H1 (cell line): ENCODE results near the gene GRAMD2A. TPM values are rescaled to one million over a fixed set of nuclear protein-coding genes. Genes with fewer than 3 reads are reported as not detected.

Experiments used
- CTCF ChIA-PET: fragments of 300-600 bp; sonication (Branson Sonifier 250); formaldehyde crosslinking; loops from one replicate; lab custom pipeline; 2021; ENCODE audit not compliant: partially characterized antibody; lab: Charles Lee
- POLR2A ChIA-PET: fragments of 300-600 bp; sonication (Branson Sonifier 250); formaldehyde crosslinking; loops from one replicate; lab custom pipeline; 2021; ENCODE audit warnings: inconsistent platforms; ENCODE audit not compliant: partially characterized antibody; lab: Charles Lee
- DNase-seq, 2 experiments: peaks; one replicate each; pipeline versions ENCODE4 v3.0.0 to v3.0.0-alpha.2; 2010 to 2022; ENCODE audit warnings: low spot score in 2 of 2, low read depth in 1 of 2, mixed read lengths in 1 of 2
- FAIRE-seq: peaks from 2 replicates; lab custom pipeline; 2011; peaks lifted over from hg19 to GRCh38; lab: Jason Lieb, UNC
- H2AFZ ChIP-seq: 2 replicates; pipeline ENCODE4 v1.8.1; 2012; ENCODE audit warnings: low read length, inconsistent platforms
- H2AK5ac ChIP-seq: 2 replicates; pipeline ENCODE4 v1.6.1; 2013; ENCODE audit warnings: low read depth, low read length
- H2BK120ac ChIP-seq: replicated peaks from 2 replicates; pipeline ENCODE3; 2013; ENCODE audit warnings: low read depth, low read length, inconsistent platforms
- H2BK12ac ChIP-seq: 2 replicates; pipeline ENCODE4 v1.6.1; 2013; ENCODE audit warnings: low read depth, low read length
- H2BK15ac ChIP-seq: 2 replicates; pipeline ENCODE4 v1.6.1; 2013; ENCODE audit warnings: low read length
- H2BK20ac ChIP-seq: 2 replicates; pipeline ENCODE4 v1.6.1; 2013; ENCODE audit warnings: low read length
- H2BK5ac ChIP-seq: 2 replicates; pipeline ENCODE4 v1.6.1; 2013; ENCODE audit warnings: low read depth, low read length
- H3K14ac ChIP-seq: 2 replicates; pipeline ENCODE4 v1.6.1; 2013; ENCODE audit warnings: inconsistent platforms; ENCODE audit not compliant: insufficient read length
- H3K18ac ChIP-seq: 2 replicates; pipeline ENCODE4 v1.6.1; 2013; ENCODE audit warnings: low read length; ENCODE audit errors: extremely low read depth
- H3K23ac ChIP-seq: 2 replicates; pipeline ENCODE4 v1.6.1; 2013; ENCODE audit warnings: inconsistent platforms; ENCODE audit not compliant: insufficient read length
- H3K23me2 ChIP-seq: 2 replicates; pipeline ENCODE4 v1.6.1; 2013; ENCODE audit warnings: low read depth, low read length
- H3K27ac ChIP-seq: 2 replicates; pipeline ENCODE4 v1.6.1; 2011; ENCODE audit warnings: low read depth, low read length, inconsistent platforms
- H3K27me3 ChIP-seq, 4 experiments: replicated peaks in 1 of 4; 1 replicate in 1 of 4; 2 replicates in 3 of 4; pipeline versions ENCODE4 v1.6.1 to v1.8.1; 2011 to 2013; ENCODE audit warnings: low read length in 3 of 4, mild to moderate bottlenecking in 3 of 4, inconsistent platforms in 2 of 4, mixed read lengths in 2 of 4, moderate library complexity in 1 of 4; ENCODE audit not compliant: control insufficient read depth in 3 of 4, insufficient read depth in 3 of 4; ENCODE audit errors: extremely low read depth in 1 of 4
- H3K36me3 ChIP-seq, 4 experiments: 2 replicates each; pipeline versions ENCODE4 v1.6.1 to v1.8.1; 2011 to 2013; ENCODE audit warnings: mild to moderate bottlenecking in 4 of 4, low read length in 3 of 4, moderate library complexity in 2 of 4, control low read depth in 1 of 4, inconsistent platforms in 1 of 4; ENCODE audit not compliant: insufficient read depth in 4 of 4, control insufficient read depth in 2 of 4
- H3K4ac ChIP-seq: replicated peaks from 2 replicates; pipeline ENCODE3; 2013; ENCODE audit warnings: low read length, low read depth, mixed read lengths, inconsistent platforms; ENCODE audit not compliant: insufficient read length
- H3K4me1 ChIP-seq, 4 experiments: replicated peaks in 1 of 4; 1 replicate in 1 of 4; 2 replicates in 3 of 4; pipeline versions ENCODE4 v1.6.1 to v1.8.1; 2011 to 2013; ENCODE audit warnings: low read length in 3 of 4, inconsistent platforms in 2 of 4, mixed read lengths in 1 of 4; ENCODE audit not compliant: insufficient read depth in 4 of 4, control insufficient read depth in 3 of 4
- H3K4me2 ChIP-seq, 2 experiments: 2 replicates each; pipeline versions ENCODE4 v1.6.1 to v1.8.1; 2011 to 2013; ENCODE audit warnings: low read depth in 2 of 2, low read length in 2 of 2, control low read depth in 1 of 2, inconsistent platforms in 1 of 2, mild to moderate bottlenecking in 1 of 2; ENCODE audit not compliant: insufficient read depth in 1 of 2
- H3K4me3 ChIP-seq, 4 experiments: fragments of 200-600, 300-600 bp in 1 of 4; sonication (generic), shearing (Covaris generic), sonication (Bioruptor Twin) in 1 of 4; 2 replicates each; pipeline versions ENCODE4 v1.5.1 to v1.8.1; 2011 to 2016; ENCODE audit warnings: low read length in 4 of 4, low read depth in 3 of 4, control low read depth in 2 of 4, inconsistent platforms in 2 of 4, mild to moderate bottlenecking in 2 of 4, mixed read lengths in 1 of 4, moderate library complexity in 1 of 4; ENCODE audit not compliant: insufficient read depth in 2 of 4; ENCODE audit errors: extremely low read depth in 1 of 4
- H3K56ac ChIP-seq: replicated peaks from 2 replicates; pipeline ENCODE3; 2013; ENCODE audit warnings: low read depth, mild to moderate bottlenecking, mixed read lengths, low read length, inconsistent platforms; ENCODE audit not compliant: insufficient read length
- H3K79me1 ChIP-seq: 2 replicates; pipeline ENCODE4 v1.6.1; 2013; ENCODE audit warnings: low read depth, low read length, control low read depth
- H3K79me2 ChIP-seq, 2 experiments: 2 replicates each; pipeline versions ENCODE4 v1.6.1 to v1.8.1; 2012 to 2013; ENCODE audit warnings: low read length in 2 of 2, mild to moderate bottlenecking in 2 of 2, inconsistent platforms in 1 of 2; ENCODE audit not compliant: insufficient read depth in 2 of 2, control insufficient read depth in 1 of 2
- H3K9ac ChIP-seq, 4 experiments: replicated peaks in 1 of 4; 1 replicate in 1 of 4; 2 replicates in 3 of 4; pipeline versions ENCODE4 v1.6.1 to v1.8.1; 2011 to 2013; ENCODE audit warnings: low read depth in 3 of 4, low read length in 3 of 4, control low read depth in 2 of 4, mild to moderate bottlenecking in 2 of 4, moderate library complexity in 2 of 4, inconsistent platforms in 1 of 4; ENCODE audit errors: extremely low read depth in 1 of 4
- H3K9me3 ChIP-seq, 2 experiments: 2 replicates each; pipeline versions ENCODE4 v1.6.1 to v1.8.1; 2012 to 2013; ENCODE audit warnings: mild to moderate bottlenecking in 2 of 2, moderate library complexity in 2 of 2, control low read depth in 1 of 2, inconsistent platforms in 1 of 2, low read depth in 1 of 2, low read length in 1 of 2, mixed read lengths in 1 of 2; ENCODE audit not compliant: insufficient read depth in 2 of 2
- H4K20me1 ChIP-seq, 2 experiments: replicated peaks in 1 of 2; 2 replicates each; pipeline versions ENCODE3 to v1.8.1; 2011 to 2013; ENCODE audit warnings: inconsistent platforms in 2 of 2, low read length in 2 of 2, mild to moderate bottlenecking in 1 of 2; ENCODE audit not compliant: insufficient read depth in 2 of 2, control insufficient read depth in 1 of 2
- H4K5ac ChIP-seq: 2 replicates; pipeline ENCODE4 v1.6.1; 2013; ENCODE audit warnings: low read length, low read depth, mixed read lengths, inconsistent platforms; ENCODE audit not compliant: insufficient read length
- H4K8ac ChIP-seq: 2 replicates; pipeline ENCODE4 v1.8.0; 2013; ENCODE audit warnings: mild to moderate bottlenecking, moderate library complexity, low read length, inconsistent platforms; ENCODE audit not compliant: insufficient read depth; ENCODE audit errors: extremely low read depth
- H4K91ac ChIP-seq: replicated peaks from 2 replicates; pipeline ENCODE3; 2013; ENCODE audit warnings: low read length, mixed read lengths, inconsistent platforms; ENCODE audit not compliant: insufficient read length
- BRCA1 ChIP-seq: IDR thresholded peaks from 2 replicates; pipeline ENCODE4 v1.6.1; 2012; ENCODE audit warnings: low read depth, low read length, improper control_type of control experiment
- CBX5 ChIP-seq: fragments of 300-800, 300-1000 bp; sonication (generic); IDR thresholded peaks from 2 replicates; pipeline ENCODE4 v1.7.1; 2016; ENCODE audit warnings: antibody characterized with exemption, low read length, low read depth
- CBX8 ChIP-seq: fragments of 300-800, 300-1000 bp; sonication (generic); IDR thresholded peaks from 2 replicates; pipeline ENCODE4 v1.7.1; 2016; ENCODE audit warnings: low read depth, low read length, borderline replicate concordance
- FOSL1 ChIP-seq: IDR thresholded peaks from 2 replicates; pipeline ENCODE4 v1.6.1; 2011; ENCODE audit warnings: mild to moderate bottlenecking, low read depth, low read length, moderate library complexity; ENCODE audit not compliant: insufficient read depth
- GABPA ChIP-seq: IDR thresholded peaks from 2 replicates; pipeline ENCODE4 v1.6.1; 2011; ENCODE audit warnings: mild to moderate bottlenecking, low read length, moderate library complexity, borderline replicate concordance; ENCODE audit not compliant: insufficient read depth
- KDM4A ChIP-seq: IDR thresholded peaks from one replicate; pipeline ENCODE4 v1.7.1; 2012; ENCODE audit warnings: low read depth, mild to moderate bottlenecking, moderate library complexity, low read length, inconsistent platforms; ENCODE audit not compliant: severe bottlenecking
- KDM5A ChIP-seq: fragments of 200-600 bp; IDR thresholded peaks from 2 replicates; pipeline ENCODE4 v1.7.1; 2012; ENCODE audit warnings: mild to moderate bottlenecking, low read length, inconsistent platforms, mixed read lengths
- PHF8 ChIP-seq: fragments of 200-600 bp; sonication (generic); conservative IDR thresholded peaks from 2 replicates; pipeline ENCODE4 v1.7.1; 2012; ENCODE audit warnings: low read depth, mild to moderate bottlenecking, inconsistent platforms, low read length, moderate library complexity
- RBBP5 ChIP-seq: IDR thresholded peaks from 2 replicates; pipeline ENCODE4 v1.7.1; 2012; ENCODE audit warnings: low read depth, mild to moderate bottlenecking, inconsistent platforms, low read length, moderate library complexity, borderline replicate concordance
- SP1 ChIP-seq: IDR thresholded peaks from 2 replicates; pipeline ENCODE4 v1.6.1; 2011; ENCODE audit warnings: low read depth, low read length
- ZNF274 ChIP-seq: IDR thresholded peaks from 2 replicates; pipeline ENCODE4 v1.7.0; 2012; ENCODE audit warnings: low read length, borderline replicate concordance; ENCODE audit errors: extremely low read depth
- WGBS, 2 experiments: shearing (Covaris generic) in 1 of 2; methylation state at CpG; one replicate each; pipeline versions ENCODE4 v1.1.6 to v1.1.7; 2013 to 2015; ENCODE audit warnings: low lambda C conversion rate in 2 of 2, mixed read lengths in 2 of 2, inconsistent platforms in 1 of 2, low coverage in 1 of 2, missing lambda C conversion rate in 1 of 2; ENCODE audit not compliant: insufficient replicate concordance in 2 of 2, insufficient coverage in 1 of 2, insufficient read length in 1 of 2; ENCODE audit errors: extremely low coverage in 1 of 2, missing lambda C conversion rate in 1 of 2; 5-methylcytosine and 5-hydroxymethylcytosine counted together
- polyA plus RNA-seq, 7 experiments: library from polyadenylated mRNA; depleted of rRNA in 3 of 7; stranded (reverse) in 5 of 7; unstranded in 2 of 7; fragments of >200 nt in 5 of 7; fragments of 200-250 nt in 2 of 7; gene quantifications; 1 replicate in 5 of 7; 2 replicates in 1 of 7; 4 replicates in 1 of 7; pipeline versions ENCODE4 v1.2.1 to v1.2.3, GENCODE V29; 2011 to 2013; ENCODE audit warnings: missing spikeins in 2 of 7, mixed read lengths in 2 of 7
- total RNA-seq: library from RNA; stranded (reverse); fragmentation: NEBNext Ultra II Directional; extraction: Animal tissue kit (Norgen Biotek cat#: 25700); gene quantifications from 2 replicates; pipeline ENCODE4 v1.2.1, GENCODE V29; 2021
- TF ChIP-seq, protein P1 (sequence below): IDR thresholded peaks from 2 replicates; pipeline ENCODE4 v1.6.1; 2012; ENCODE audit warnings: inconsistent platforms

Gene GRAMD2A
- total and polyA plus RNA-seq, 2 of the 8 experiments (the other 6 are each of a cell fraction or from before 2014, with no cell fraction given) = 0.57 to 1.5 TPM

DNA sequence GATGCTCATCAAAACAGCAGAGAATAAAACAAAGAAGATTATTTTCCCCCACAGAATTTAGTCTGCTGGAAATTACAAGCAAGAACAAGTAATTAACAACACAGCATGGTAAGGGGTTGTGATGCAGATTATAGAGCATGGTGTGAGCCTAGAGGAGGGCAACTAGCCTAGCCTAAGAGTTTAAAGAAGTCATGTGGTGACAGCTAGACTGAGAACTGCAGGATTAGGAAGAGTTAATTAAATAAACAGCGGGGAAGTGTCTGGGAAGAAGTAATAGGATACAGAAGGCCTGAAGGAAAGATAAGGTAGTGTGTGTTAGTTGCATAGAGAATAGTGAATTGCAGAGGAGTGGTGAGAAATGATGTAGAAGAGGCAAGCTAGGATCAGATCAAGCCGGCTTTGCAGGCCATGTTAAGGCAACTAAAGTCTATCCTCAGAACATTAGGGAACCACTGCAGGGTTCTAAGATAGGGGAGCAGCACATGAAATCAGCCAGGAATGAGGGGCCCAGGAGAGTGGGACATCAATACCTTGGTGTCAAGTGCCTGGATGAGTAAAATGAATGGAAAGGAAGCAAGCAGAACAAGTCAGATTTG, 45.3 kb upstream of the GRAMD2A start:
- no peak overlapping the region for H2BK12ac ChIP-seq
- H2BK5ac ChIP-seq = no peak overlapping the region
- H3K23me2 ChIP-seq = no peaks in the 10 kb centered on the region
- no peak overlapping the region for H4K8ac ChIP-seq
- H4K20me1 ChIP-seq = peaks cover 15 to 18% of the 10 kb centered on the region in 2 experiments
- WGBS, 2 experiments = 43% methylated on average over 2 of the region's 2 CpGs; no CpG with 5 or more reads in 1 of the 2 experiments
- H2BK120ac ChIP-seq = no peak overlapping the region
- H4K91ac ChIP-seq = no peak overlapping the region
- H3K4ac ChIP-seq = no peak overlapping the region
- no peak overlapping the region for H2AFZ ChIP-seq
- no peak overlapping the region for H2BK20ac ChIP-seq
- DNase-seq (no peak), FAIRE-seq (peak; percentile 19)
- peaks cover 0 to 7% (median 0%) of the 10 kb centered on the region in 4 experiments; a peak in 2 of 7 replicates for H3K4me1 ChIP-seq
- H3K56ac ChIP-seq = no peak overlapping the region
- no peak overlapping the region for H3K4me3 ChIP-seq
- H3K4me2 ChIP-seq = no peak overlapping the region; a peak in 1 of 4 replicates
- H3K9me3 ChIP-seq = no peaks in the 10 kb centered on the region
- peaks cover 25 to 65% (median 51%) of the 10 kb centered on the region in 4 experiments for H3K27me3 ChIP-seq
- H4K5ac ChIP-seq = no peak overlapping the region
- no peak overlapping the region for H3K23ac ChIP-seq
- no peaks in the 10 kb centered on the region for H3K79me1 ChIP-seq
- no peak overlapping the region for H2BK15ac ChIP-seq
- no peaks in the 10 kb centered on the region for H3K79me2 ChIP-seq
- H3K14ac ChIP-seq = no peak overlapping the region
- ChIA-PET POLR2A (interaction anchor here (2.2 to 6.3 kb wide), 2 partner anchors 12 to 16 kb away, joined by 7 to 66 read pairs; partner anchors contain the start of gene PKM), CTCF (interaction anchor here (0.9 to 4.8 kb wide), 6 partner anchors 9 to 43 kb away, joined by 3 to 28 read pairs (median 5); partner anchors contain the start of genes GRAMD2A and PKM)
- H3K27ac ChIP-seq = no peak overlapping the region
- H2AK5ac ChIP-seq = no peak overlapping the region
- H3K18ac ChIP-seq = no peak overlapping the region
- H3K36me3 ChIP-seq = peaks cover 3 to 39% (median 15%) of the 10 kb centered on the region in 4 experiments; a peak in 6 of 8 replicates
- no peak overlapping the region for H3K9ac ChIP-seq
- TF ChIP-seq CBX5 (no peak), KDM5A (no peak), CBX8 (no peak), BRCA1 (no peak), ZNF274 (no peak), KDM4A (no peak), PHF8 (no peak), RBBP5 (no peak), GABPA (no peak), SP1 (peak; percentile 58), FOSL1 (no peak)
- TF ChIP-seq, protein P1, sequence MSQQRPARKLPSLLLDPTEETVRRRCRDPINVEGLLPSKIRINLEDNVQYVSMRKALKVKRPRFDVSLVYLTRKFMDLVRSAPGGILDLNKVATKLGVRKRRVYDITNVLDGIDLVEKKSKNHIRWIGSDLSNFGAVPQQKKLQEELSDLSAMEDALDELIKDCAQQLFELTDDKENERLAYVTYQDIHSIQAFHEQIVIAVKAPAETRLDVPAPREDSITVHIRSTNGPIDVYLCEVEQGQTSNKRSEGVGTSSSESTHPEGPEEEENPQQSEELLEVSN = no peak
